DLD1 (cell line): ENCODE measurements around the gene DQX1.

Source experiments
- in situ Hi-C: cut with HindIII; loops from 2 replicates; pipeline ENCODE4 v1.10.0; 2017; ENCODE audit warnings: low sequenced_read_pairs

Gene DQX1

DNA sequence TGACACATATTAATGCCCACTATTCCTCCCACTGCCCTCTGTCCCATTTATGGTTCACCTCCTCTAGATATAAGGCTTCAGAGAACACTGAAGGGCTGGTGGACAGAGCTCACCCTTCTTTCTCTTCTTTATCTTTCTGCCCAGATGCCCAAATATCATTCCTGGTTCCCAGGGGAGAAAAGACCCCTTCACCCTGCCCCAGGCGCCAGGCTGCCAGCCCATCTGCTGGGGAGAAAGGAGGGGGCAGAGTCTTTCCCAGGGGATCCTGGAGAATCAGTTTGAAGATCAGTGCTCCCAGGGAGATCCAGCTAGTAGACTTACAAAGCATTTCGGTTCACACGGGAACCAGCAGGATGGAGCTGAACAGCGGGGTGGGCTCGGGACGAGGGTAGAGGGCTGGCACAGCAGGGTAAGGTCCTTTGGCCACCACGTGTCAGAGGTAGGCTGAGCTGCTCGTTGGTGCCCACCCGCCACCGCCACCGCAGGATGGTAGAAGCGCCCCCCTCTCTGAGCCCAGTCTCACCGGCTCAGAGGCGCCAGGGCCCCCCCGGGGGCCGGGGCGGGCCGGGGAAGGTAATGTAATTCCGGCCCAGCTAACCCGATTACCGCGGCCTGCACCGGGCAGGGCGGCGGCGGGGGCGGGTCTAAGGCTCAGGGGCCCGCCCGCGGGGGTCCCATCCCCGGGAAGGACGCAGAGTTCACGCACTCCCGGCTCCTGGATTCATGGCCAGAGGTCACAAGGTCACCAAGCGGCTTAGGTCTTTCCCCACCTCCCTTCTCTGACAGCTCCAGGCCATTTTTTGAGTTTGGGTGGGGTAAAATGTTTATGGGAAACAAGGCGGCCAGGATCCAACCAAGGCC, 13.1 kb downstream of the DQX1 start:
- in situ Hi-C loops, result no loop called here

DNA sequence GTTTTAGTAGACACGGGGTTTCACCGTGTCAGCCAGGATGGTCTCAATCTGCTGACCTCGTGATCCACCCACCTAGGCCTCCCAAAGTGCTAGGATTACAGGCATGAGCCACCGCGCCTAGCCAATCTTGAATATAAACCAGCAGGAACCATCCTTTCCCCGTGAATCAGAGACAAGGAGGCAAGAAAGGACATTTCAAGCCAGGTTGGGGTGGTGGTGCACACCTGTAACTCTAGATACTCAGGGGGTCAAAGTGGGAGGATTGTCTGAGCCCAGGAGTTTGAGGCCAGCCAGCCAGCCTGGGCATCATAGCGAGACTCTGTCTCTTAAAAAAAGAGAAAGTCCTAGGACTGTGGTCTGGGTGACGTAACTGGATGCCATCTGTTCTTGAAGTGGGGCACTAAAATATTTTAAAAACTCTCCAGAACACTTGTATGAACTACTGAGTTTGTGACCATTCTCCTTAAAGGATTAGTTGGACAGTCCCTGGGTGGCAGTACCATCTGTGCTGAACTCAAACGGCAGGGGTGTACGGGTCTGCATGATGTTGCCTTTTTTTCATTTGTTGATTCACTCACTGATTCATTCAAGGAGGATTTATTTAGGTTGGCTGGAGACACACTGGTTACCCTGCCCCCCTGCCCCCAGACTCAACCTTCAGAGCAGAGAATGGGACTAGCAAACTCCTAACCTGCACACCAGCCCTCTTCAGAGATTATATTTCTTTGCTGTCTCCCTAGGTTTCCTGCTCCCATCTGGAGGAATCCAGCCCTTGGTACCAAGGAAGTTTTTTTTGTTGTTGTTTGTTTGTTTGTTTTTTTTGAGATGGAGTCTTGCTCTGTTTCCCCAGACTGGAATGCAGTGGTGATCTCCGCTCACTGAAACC, 14.7 kb downstream of the DQX1 start:
- in situ Hi-C loops, result no loop called here

GRCh38 chr2:74510272-74510671, 15.8 kb downstream of the DQX1 start:
- in situ Hi-C loops, result no loop called here

- in situ Hi-C loops, result no loop called here
Measured at GRCh38 chr2:74507926-74508520, 18.0 kb downstream of the DQX1 start.

DNA sequence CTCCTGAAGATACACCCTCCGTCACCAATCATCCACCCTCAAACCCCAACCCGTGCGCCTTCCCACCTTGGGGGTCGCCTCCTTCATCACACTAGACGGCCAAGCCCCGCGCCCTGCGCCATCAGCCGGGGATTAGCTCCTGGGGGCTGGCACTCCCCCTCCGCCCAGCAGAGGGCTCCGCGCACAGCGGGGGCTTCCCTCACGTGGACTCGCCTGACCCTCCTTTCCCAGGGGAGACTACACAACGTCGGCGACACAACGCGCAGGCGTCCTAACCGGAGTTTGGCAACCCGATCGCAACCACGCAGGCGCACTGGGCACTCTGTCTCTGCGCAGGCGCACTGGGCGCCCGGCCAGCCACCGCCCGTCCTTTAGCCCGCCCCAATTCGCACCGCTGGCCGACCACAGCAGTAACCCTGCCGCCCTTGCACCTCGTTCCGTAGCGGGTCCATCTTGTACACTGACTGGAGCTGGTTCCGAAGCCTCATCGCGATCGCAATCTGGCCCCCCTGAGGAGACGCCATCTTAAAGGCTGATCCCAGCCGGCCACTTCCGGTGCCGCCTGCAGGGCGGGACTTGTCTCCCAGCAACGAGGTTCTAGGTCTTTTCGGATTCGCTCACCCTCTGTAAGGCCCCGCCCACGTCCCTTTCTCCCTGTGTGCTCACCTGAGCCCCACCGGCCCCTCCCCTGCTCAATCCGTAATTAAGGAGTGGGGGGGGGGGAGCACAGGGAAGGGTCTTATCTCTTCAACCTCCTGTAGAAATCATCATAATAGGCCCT, 18.7 kb downstream of the DQX1 start, which contains the start of gene PCGF1:
TSS of gene PCGF1 (minus strand) at position 551 of the 781 bp plus-strand sequence. CDS start at position 524, 27 bp downstream.
- in situ Hi-C loops, result no loop called here

- in situ Hi-C loops, result no loop called here
Measured at GRCh38 chr2:74505448-74506246, 20.4 kb downstream of the DQX1 start.

- in situ Hi-C loops, result no loop called here
Measured at GRCh38 chr2:74504591-74504990, 21.4 kb downstream of the DQX1 start.

- in situ Hi-C loops, result no loop called here
Measured at GRCh38 chr2:74503506-74504475, 22.2 kb downstream of the DQX1 start.

- in situ Hi-C loops, result no loop called here
Measured at GRCh38 chr2:74502720-74503505, 23.1 kb downstream of the DQX1 start.

DNA sequence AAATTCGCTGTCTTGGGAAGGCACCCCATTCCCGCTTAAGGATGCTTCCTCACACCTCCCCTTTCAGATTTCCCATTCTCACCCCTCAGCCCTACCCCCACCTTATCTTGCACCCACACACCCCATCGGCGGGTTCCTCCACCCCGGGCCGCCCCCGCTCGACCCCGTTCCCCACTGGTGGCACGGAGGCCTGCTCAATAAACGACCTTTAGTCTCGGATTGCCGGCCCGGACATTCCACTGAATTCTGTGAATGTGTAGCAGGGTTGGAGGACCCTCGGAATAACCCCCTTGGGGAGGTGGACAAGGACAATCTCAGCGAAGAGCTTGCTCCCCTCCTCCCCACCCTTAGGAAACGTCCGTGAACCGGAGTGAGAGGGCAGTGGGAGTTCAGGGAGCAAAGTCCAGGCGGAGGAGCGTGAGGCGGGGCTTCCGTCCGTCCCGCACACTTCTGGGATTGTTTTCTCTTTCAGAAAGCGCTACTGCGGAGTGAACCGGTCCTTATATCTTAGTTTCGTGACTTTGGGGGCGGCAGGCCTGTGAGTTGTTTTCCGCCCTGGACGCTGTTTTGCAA, 23.8 kb downstream of the DQX1 start:
- in situ Hi-C loops, result no loop called here

- in situ Hi-C loops, result no loop called here
Measured at GRCh38 chr2:74501335-74502071, 24.5 kb downstream of the DQX1 start.

DNA sequence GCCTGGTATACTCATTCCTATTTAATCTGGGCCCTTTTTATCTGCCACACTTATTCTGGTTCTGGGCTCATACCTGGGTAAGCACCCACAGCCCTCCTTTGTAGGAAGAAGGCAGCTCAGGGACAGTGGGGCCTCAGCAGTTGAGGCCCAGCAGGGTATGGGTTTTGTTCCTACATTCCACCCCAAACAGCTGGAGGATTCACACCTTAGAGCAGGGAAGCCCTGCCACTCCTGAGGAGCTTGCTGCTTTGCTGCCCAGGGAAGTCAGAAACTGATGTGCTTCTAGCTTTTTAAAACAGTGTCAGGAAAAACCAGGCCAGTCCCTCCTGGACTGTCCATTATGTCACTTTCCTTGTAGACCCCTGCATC, 25.5 kb downstream of the DQX1 start:
- in situ Hi-C loops, result no loop called here

GRCh38 chr2:74499940-74500577, 26.0 kb downstream of the DQX1 start:
- in situ Hi-C loops, result no loop called here

DNA sequence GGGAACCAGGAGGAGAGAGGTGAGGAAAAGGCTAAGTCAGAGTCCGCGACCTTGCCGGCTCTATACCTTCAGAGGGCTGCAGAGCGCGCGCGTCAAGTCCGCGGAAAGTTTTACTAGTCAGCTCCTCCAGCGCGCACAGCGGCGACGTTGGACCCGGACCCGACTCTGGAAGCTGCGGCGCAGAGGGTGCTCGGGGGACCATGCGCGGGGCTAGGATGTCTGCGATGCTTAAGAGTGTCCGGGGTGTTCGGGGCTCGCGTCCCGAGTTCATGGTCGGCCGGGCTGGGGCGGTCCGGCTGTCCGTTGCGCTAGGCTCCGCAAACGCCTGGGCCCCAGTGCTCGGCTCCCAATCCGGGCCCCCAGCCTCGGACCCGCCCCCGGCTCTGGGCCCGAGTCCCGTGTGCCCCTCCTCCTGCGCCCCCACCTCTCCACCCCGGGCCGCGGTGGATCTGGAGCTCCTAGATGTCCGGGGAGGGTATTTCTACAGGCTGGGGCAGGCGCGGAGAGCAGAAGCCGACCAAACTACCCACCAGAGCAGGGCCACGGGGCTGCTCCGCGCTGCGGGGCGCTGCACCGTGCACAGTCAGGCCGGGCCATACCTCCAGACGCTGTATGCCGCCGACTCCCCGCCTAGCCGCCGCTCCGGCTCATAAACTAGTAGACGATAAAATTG, 26.6 kb downstream of the DQX1 start, which contains the start of gene LBX2:
TSS of gene LBX2 (minus strand) at position 337 of the 673 bp plus-strand sequence. CDS start at position 271, 66 bp downstream.
- in situ Hi-C loops, result no loop called here

DNA sequence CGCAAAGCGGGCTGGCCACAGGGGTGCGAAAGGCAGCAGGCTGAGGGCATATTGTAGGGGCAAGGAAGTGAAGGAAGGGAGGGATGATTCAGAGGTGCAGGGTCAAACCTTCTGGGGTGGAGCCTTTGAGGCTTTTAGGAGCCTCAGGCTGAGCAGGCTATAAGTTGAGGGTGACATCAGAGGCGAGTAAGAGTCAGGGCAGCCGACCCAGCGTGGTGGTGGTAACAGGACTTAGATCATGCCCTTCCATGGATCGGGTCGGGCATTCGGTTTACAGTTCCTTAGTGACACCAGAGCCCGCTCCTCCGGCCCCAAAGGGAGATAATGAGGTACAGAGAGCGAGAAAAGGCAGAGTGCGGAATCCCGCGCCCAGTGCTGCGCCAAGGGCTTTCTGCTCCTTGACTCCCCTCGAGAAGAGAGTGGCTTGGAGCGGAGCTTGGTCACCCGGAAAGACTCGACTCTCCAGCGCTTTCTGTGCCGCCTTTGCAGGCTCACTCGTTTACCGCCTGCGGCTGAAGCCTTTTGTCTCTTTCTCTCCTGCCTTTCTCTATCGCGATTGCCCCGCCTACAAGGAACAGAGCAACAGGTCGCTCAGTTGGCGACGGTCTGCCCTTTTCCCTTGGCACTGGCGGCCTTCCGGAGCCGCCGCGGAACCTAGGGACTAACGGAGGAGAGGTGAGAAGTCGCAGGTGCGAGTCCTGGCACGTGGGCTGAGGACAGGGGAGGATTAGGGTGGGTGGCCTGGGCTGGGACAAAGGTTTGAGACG, 27.3 kb downstream of the DQX1 start:
- in situ Hi-C loops, result no loop called here
